GM13976 (cell line): ENCODE measurements around the gene ZNF578.
"Not testable (repeated sequence)": the region's sequence is repeated elsewhere in the genome, so short reads cannot be mapped to it uniquely, and the experiment has no call there.

Experiments
- DNase-seq: peaks from one replicate; pipeline ENCODE4 v3.0.0; 2012; ENCODE audit warnings: low spot score
- CTCF ChIP-seq: IDR thresholded peaks from 2 replicates; pipeline ENCODE4 v1.5.1; 2012; ENCODE audit warnings: borderline replicate concordance, mild to moderate bottlenecking; ENCODE audit not compliant: insufficient read depth; ENCODE audit errors: extremely low read depth, missing control alignments, control extremely low read depth
- in situ Hi-C: fragments of 300-500 bp; cut with MboI; formaldehyde crosslinking; loops from one replicate; pipeline ENCODE4 v1.12.0; 2022; ENCODE audit warnings: low sequenced_read_pairs, mixed read lengths, inconsistent platforms; ENCODE audit not compliant: unreplicated experiment

ZNF578 gene

GRCh38 chr19:52516191-52516590, 62.8 kb downstream of the ZNF578 start:
- DNase-seq, result no peak
- TF ChIP-seq CTCF, result no peak
- in situ Hi-C loops, result no loop called here

- no peak for DNase-seq
- in situ Hi-C loops, result no loop called here
- no peak for TF ChIP-seq CTCF
Observed at GRCh38 chr19:52518646-52519045, 65.3 kb downstream of the ZNF578 start.

GRCh38 chr19:52519175-52519574, 65.8 kb downstream of the ZNF578 start:
- DNase-seq, in situ Hi-C loops: not testable (repeated sequence)

GRCh38 chr19:52520013-52520412, 66.7 kb downstream of the ZNF578 start:
- in situ Hi-C loops, result no loop called here
- TF ChIP-seq CTCF, result no peak
- no peak for DNase-seq

GRCh38 chr19:52522551-52522950, 69.2 kb downstream of the ZNF578 start:
- in situ Hi-C loops, result no loop called here
- no peak for TF ChIP-seq CTCF
- no peak for DNase-seq

GRCh38 chr19:52524086-52524485, 70.7 kb downstream of the ZNF578 start:
- no peak for DNase-seq
- in situ Hi-C loops, result no loop called here
- no peak for TF ChIP-seq CTCF

- DNase-seq, result peak; percentile 90
- TF ChIP-seq CTCF, result peak; percentile 35
- in situ Hi-C loops, result no loop called here
Observed at GRCh38 chr19:52527134-52527955, 74.0 kb downstream of the ZNF578 start, which contains the start of gene ZNF808. Gene ZNF808 (plus strand): TSS chr19:52527668. CDS start chr19:52543285, 15,617 bp downstream.
